NCI-H526 treated with DMSO at 0.1 percent for 48 hours (cell line): ENCODE results near the gene UBP1.
"Not testable (repeated sequence)": the region's sequence is repeated elsewhere in the genome, so short reads cannot be mapped to it uniquely, and the experiment has no call there.

Experiments
- DNase-seq: peaks from one replicate; lab custom pipeline; 2025; lab: John Stamatoyannopoulos, UW

UBP1 gene

GRCh38 chr3:33391255-33391995 lies 48.8 kb downstream of the UBP1 start:
- DNase-seq, result no peak

DNA sequence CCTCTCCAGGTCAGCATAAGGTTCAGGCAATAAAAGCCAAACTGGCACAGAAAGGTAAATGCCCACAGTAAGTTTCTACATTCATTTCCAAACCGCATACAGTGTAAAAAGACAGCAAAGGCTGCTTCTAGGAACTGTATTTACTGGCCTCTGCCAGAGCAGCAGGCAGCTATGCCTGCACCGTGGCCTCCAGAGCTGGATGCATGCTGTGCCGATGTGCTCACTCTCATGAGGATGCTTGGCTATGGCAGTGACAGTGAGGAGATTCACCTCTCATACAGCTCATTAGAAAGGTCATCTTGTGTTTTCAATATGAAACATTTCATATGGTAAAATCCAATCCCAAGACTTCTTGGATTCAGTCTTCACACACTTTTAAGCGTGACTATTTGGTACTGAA lies 50.3 kb downstream of the UBP1 start:
- no peak for DNase-seq

- DNase-seq, result no peak
Measured at GRCh38 chr3:33388374-33389100, 51.7 kb downstream of the UBP1 start.

DNA sequence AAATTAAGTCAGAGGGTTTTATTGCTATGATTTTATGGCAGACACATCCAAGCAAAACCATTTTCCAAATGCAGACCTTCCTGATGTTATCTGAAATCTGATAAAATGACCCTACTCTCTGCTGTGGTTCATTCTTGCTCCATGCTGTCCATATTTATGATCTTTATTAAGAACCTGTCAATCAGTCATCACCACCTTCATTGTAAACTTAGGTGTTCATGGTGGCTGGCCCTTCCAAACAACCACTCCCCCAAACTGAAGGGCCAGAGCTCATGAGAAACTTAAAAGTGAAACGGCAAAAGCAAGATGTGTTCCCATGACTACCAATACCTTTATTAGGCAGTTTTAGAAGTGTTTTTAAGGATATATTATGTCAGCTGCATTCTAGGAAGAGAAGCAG lies 53.6 kb downstream of the UBP1 start:
- DNase-seq, result no peak

DNA sequence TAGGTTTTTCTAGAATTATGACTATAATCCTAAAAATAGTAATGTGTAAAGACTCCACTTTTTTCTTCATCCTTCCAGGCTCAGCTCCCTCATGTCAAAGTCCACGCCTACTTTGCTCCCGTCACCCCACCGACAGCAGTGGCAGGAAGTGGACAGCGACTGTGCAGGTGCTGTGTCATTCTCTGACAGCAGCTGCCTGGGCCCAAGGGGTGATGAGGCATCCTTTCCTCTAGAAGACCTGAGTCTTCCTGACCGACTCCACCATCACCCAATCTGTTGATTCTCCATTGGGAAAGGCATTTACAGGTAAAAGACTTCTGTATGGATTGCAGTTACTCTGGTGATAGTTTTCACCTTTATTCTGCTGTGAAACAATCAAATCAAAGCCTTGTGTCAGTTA lies 54.8 kb downstream of the UBP1 start:
- no peak for DNase-seq

DNA sequence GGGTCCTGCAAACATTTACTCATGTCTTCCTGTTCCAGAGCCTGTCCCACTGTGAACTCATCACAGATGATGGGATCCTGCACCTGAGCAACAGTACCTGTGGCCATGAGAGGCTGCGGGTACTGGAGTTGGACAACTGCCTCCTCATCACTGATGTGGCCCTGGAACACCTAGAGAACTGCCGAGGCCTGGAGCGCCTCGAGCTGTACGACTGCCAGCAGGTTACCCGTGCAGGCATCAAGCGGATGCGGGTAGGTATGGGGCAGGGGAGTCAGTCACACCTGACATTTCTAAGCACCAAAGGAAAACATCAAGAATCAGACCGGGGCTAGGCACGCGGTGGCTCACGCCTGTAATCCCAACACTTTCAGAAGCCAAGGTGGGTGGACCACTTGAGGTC lies 56.3 kb downstream of the UBP1 start:
- DNase-seq, result no peak

- DNase-seq, result no peak
Measured at GRCh38 chr3:33380653-33381052, 59.6 kb downstream of the UBP1 start.

DNA sequence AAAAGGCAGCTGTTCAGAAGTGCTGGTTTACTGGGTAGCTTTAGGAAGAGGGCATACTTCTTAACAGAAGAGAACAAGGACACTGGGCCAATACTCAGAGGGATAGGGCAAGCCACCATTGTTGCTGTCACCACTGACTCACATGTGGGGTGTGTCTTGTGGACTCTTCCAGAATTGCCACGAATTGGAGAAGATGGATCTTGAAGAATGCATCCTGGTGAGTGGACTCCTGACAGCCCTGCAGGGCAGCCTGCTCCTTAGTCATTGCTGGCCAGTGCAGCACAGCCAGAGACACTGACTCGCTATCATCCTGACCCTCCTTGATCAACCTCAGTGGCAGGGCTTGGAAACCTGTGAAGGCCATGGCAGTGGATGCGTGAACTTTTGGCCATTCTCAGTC lies 62.3 kb downstream of the UBP1 start:
- no peak for DNase-seq

- DNase-seq, result no peak
Measured at GRCh38 chr3:33377489-33377888, 62.7 kb downstream of the UBP1 start.

- no peak for DNase-seq
Measured at GRCh38 chr3:33373082-33373437, 67.1 kb downstream of the UBP1 start.

DNA sequence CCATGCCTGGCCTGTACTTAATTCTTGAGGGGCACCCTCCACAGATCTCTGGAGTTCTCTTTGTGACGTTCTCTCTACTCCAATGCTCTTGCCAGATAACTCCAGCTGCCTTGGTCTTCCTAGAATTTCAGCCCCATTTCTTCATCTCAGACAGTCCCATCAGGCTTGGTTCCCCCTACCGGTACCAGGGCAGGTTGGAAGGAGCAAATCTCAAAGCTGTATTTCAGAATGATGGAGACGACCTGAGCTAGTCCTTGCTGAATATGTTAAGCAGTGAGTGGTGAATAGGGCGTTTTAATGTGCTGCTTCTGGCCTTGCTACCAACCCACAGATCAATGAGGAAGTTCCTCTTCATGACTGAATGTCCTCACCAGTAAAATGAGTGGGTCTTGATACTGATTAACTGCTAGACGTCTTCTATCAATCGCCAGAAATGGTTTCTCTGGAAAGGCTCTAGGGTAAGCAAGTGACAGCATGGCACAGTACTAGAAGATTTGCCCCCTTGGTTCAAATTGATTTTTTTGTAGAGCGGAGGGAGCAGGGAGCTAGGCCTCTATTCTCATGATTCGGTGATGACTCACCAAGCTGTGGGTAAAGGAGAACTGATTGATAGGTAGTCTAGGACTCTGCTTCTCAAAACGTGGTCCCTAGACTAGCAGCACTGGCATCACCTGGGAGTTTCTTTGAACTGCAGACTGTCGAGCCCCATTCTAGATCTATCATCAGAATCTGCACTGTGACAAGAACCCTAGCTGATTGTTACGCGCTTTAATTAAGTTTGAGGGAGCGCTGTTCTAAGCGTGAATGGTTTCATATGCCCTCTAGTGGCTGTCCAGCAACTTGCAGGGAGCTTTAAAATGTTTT lies 67.8 kb downstream of the UBP1 start:
- peak; percentile 9 for DNase-seq

DNA sequence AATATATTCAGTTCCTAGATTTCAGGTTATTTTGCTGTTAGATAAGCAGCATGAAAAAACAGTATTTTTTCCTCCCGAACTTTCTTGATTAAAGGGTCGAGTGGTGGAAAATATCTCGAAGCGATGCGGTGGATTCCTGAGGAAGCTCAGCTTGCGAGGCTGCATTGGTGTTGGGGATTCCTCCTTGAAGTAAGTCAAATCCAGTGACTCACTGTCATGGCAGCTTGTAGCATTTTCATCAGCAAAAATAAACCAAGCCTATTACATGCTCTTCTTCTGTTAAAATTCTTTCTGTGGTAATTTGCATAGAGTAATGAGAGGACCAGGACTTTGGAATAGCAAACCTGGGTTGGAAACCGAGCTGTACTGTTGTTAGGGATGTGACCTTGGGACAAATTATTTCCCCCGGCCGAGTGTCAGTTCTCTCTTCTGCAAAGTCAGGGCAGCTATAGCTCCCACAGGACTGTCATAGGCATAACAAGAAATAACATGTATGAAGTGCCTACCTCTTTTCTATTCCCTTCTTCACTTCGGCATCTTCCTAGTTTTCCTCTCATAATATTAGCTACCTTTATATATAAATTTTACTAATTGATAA lies 75.6 kb downstream of the UBP1 start:
- DNase-seq, result no peak

DNA sequence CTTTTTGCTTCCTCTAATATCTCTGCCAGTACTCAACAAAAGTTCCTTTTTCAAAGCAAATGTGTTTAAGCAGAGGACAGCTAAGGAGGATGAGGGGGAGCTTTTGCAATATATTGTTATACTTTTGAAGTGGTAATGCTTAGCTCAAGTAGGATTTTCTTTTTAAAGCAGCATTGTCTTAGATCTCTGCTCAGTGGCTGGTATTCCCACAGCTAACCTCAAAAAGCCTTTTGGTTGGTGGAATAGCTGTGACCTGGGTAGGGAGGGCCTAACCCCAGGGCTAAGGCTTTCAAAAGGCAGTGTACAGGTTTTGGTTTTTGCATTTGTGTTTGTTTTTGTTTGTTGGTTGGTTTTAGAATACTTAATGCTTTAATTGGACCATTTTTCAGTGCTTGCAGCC lies 76.1 kb downstream of the UBP1 start:
- DNase-seq, result no peak

DNA sequence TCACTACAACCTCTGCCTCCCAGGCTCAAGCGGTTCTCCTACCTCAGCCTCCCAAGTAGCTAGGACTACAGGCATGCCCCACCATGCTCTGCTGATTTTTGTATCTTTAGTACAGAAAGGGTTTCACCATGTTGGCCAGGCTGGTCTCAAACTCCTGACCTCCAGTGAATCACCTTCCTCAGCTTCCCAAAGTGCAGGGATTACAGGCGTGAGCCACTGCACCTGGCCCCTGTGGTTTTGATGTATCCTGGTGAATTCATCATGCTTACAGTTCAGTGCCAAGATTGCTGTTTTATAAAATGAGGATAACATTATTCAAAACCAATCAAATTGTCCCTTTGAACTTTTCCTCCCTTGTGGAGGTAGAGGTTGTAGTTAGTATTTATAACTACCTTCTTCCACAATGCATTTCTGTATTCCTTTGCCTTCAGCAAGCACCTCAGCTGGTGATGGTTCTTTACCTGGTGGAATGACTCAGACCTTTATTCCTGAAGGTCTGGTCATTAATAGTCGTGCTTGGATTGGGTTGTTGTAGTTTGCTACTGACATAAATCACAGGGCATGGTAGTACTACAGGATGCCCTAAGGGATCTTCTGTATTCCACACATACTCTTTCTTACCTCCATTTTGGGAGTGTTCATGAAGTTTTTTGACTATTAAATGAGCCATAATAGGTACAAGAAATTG lies 76.9 kb downstream of the UBP1 start:
- no peak for DNase-seq

DNA sequence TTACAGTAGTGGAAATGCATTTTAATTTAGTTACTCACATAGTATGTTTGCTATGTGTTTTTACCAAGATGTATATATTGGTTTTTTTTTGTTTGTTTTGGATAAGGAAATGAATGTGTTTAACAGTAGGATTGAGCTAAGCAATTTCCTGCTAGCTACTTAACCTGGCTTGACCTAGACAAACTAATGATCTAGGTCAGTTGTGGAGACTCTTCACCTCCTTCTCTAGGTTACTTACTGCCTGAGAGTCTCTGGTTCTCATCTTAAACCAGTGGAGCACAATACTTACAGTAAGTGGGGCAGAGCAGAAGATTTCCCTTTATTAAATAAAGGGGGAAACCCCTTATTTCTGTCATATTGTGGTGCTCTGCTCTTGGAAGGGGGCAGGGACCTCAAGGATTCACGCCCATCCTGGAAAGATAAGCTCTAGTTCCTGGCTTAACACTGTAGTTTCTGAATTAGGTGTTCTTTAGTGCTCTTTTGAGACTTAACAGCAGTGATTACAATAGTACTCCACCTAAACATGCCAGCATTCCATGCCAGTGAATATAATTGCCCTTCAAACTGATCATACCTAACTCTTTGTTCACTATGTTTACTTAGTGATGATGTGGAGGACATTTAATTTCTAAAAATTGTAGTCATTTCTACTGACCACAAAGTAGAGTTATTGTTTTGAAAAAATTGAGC lies 79.9 kb downstream of the UBP1 start:
- no peak for DNase-seq

- no peak for DNase-seq
Measured at GRCh38 chr3:33358172-33358781, 81.9 kb downstream of the UBP1 start.

DNA sequence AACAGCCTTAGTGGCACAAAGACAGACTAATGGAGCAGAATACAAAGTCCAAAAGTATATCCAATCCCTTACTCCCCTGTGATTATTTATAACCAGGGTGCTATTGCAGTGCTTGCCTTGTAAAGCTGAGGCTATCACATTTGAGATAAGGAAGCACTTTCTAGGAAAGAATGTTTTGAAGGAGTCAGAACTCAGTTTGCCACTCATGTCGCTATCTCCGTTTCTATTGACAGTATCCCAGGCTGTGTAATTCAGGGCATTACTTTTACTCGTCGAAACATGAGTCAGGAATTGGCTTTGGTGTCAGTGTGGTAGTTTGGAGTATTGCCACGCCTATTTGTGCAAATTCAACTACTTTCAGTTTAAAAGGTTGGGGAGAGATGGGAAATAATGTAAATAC lies 84.6 kb downstream of the UBP1 start:
- no peak for DNase-seq

DNA sequence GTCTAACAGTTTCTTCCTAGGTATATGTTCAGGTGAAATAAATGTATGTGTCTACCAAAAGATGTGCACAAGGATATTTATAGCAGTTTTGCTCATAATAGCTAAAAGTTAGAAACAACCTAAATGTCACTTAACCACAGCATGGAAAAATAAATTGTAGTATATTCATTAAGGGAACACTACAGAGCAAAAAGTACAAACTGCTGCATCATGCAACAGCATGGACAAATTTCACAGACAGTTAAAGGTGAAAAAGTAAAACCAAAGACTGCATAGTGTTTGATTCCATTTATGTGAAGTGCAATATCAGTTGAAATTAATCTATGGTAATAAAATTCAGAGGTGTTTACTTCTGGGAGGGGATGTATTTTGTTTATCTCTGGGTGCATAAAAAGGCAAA lies 100.4 kb downstream of the UBP1 start:
- no peak for DNase-seq

GRCh38 chr3:33338936-33339465 lies 101.2 kb downstream of the UBP1 start:
- not testable (repeated sequence) for DNase-seq
